ENCODE measurements around the gene ATP2A3. TPM values are rescaled to one million over a fixed set of nuclear protein-coding genes. Genes with fewer than 3 reads are reported as not detected.

The ATP2A3 gene
- total RNA-seq, 3 donors from 2014 or later = 2.6 to 15.1 (median 9.8) TPM

DNA sequence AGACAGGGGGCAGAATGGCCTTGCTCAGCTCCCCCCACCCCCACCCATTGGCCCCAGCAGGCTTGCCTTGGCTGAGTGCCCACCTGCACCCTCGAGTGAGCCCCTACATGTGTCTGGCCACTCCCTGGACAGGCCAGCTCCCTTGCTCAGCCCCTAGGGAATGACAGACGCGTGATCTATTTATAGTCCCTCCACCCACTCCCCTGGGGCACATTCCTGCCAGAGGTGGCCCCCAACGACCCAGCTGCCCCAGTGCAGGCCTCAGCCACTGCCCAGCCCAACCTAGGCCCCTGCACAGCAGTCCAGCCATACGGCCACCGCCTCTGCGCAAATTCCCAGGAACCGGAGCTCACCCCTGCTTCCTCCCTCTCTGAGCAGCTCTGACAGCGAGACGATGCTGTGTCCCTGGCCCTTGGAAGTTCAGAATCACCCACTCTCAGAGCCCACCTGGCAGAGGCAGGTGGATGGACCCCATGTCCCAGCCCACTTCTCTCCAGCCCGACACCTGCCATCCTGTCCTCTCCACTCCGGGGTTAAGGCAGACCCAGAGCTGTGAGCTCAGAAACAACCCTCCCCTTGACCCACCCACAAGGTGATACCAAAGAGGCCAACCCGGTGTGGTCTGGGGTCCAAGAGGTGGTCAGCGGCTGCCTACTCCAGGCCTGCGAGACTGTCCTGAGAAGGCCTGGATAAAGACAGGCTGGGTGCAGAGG, 36.5 kb downstream of the ATP2A3 start:
- H3K27ac ChIP-seq = no peak overlapping the region
- H3K9me3 ChIP-seq = no peaks in the 10 kb centered on the region
- H3K4me1 ChIP-seq = no peaks in the 10 kb centered on the region
- no peaks in the 10 kb centered on the region for H3K36me3 ChIP-seq
- no peak for DNase-seq (ENCODE audit: low spot score in 2 of 2)
- intact Hi-C loops (cut with DNase I; ENCODE audit: low total_unique reads) = no loop called here
- no peak overlapping the region for H3K4me3 ChIP-seq
- TF ChIP-seq POLR2A (IDR thresholded peaks at IDR 0.05) (no peak), POLR2AphosphoS5 (IDR thresholded peaks at IDR 0.05) (no peak)
- TF ChIP-seq, protein P1, sequence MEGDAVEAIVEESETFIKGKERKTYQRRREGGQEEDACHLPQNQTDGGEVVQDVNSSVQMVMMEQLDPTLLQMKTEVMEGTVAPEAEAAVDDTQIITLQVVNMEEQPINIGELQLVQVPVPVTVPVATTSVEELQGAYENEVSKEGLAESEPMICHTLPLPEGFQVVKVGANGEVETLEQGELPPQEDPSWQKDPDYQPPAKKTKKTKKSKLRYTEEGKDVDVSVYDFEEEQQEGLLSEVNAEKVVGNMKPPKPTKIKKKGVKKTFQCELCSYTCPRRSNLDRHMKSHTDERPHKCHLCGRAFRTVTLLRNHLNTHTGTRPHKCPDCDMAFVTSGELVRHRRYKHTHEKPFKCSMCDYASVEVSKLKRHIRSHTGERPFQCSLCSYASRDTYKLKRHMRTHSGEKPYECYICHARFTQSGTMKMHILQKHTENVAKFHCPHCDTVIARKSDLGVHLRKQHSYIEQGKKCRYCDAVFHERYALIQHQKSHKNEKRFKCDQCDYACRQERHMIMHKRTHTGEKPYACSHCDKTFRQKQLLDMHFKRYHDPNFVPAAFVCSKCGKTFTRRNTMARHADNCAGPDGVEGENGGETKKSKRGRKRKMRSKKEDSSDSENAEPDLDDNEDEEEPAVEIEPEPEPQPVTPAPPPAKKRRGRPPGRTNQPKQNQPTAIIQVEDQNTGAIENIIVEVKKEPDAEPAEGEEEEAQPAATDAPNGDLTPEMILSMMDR (IDR thresholded peaks at IDR 0.05) = no peak
- H3K27me3 ChIP-seq = no peaks in the 10 kb centered on the region

GRCh38 chr17:3926860-3927627, 37.2 kb downstream of the ATP2A3 start:
- no peaks in the 10 kb centered on the region for H3K27me3 ChIP-seq
- intact Hi-C loops (cut with DNase I; ENCODE audit: low total_unique reads) = no loop called here
- H3K9me3 ChIP-seq = no peaks in the 10 kb centered on the region
- no peaks in the 10 kb centered on the region for H3K4me1 ChIP-seq
- no peaks in the 10 kb centered on the region for H3K36me3 ChIP-seq
- TF ChIP-seq, protein P1 (IDR thresholded peaks at IDR 0.05) = no peak
- TF ChIP-seq POLR2A (IDR thresholded peaks at IDR 0.05) (no peak), POLR2AphosphoS5 (IDR thresholded peaks at IDR 0.05) (no peak)
- H3K27ac ChIP-seq = no peak overlapping the region
- no peak for DNase-seq (ENCODE audit: low spot score in 2 of 2)
- H3K4me3 ChIP-seq = no peak overlapping the region

GRCh38 chr17:3925684-3926485, 38.4 kb downstream of the ATP2A3 start:
- no peak overlapping the region for H3K4me3 ChIP-seq
- H3K36me3 ChIP-seq = no peaks in the 10 kb centered on the region
- no peaks in the 10 kb centered on the region for H3K4me1 ChIP-seq
- intact Hi-C loops (cut with DNase I; ENCODE audit: low total_unique reads) = no loop called here
- H3K27me3 ChIP-seq = no peaks in the 10 kb centered on the region
- H3K9me3 ChIP-seq = no peaks in the 10 kb centered on the region
- DNase-seq (ENCODE audit: low spot score in 2 of 2) = no peak
- no peak for TF ChIP-seq POLR2AphosphoS5 (IDR thresholded peaks at IDR 0.05)
- TF ChIP-seq, protein P1 (IDR thresholded peaks at IDR 0.05) = no peak
- H3K27ac ChIP-seq = no peak overlapping the region

GRCh38 chr17:3924512-3925350, 39.5 kb downstream of the ATP2A3 start:
- H3K9me3 ChIP-seq = no peaks in the 10 kb centered on the region
- no peak overlapping the region for H3K4me3 ChIP-seq
- TF ChIP-seq POLR2AphosphoS5 (IDR thresholded peaks at IDR 0.05) (no peak), POLR2A (IDR thresholded peaks at IDR 0.05) (no peak)
- TF ChIP-seq, protein P1 (IDR thresholded peaks at IDR 0.05) = no peak
- no peaks in the 10 kb centered on the region for H3K27me3 ChIP-seq
- intact Hi-C loops (cut with DNase I; ENCODE audit: low total_unique reads) = no loop called here
- no peaks in the 10 kb centered on the region for H3K36me3 ChIP-seq
- no peak overlapping the region for H3K27ac ChIP-seq
- DNase-seq (ENCODE audit: low spot score in 2 of 2) = no peak
- no peaks in the 10 kb centered on the region for H3K4me1 ChIP-seq

Data from breast epithelium (tissue), 4 donors.